Lung (tissue), 12 donors: ENCODE results near the gene PPY. TPM values are rescaled to one million over a fixed set of nuclear protein-coding genes. Genes with fewer than 3 reads are reported as not detected.
A peak's percentile ranks its signal among the peaks of the same experiment; 100 is the strongest.

Source experiments
- ATAC-seq: fragments of 200-7000 bp; cut with Tn5 transposase; one replicate; pipeline ENCODE4 v1.9.1; 2020; ENCODE audit warnings: moderate number of reproducible peaks; ENCODE audit not compliant: insufficient read depth, low FRiP score
- DNase-seq, 3 donors: peaks; one replicate each; pipeline ENCODE4 v3.0.0-alpha.2; 2013 to 2017
- H3K27ac ChIP-seq, 2 donors: one replicate each; pipeline ENCODE4 v1.5.1; 2013; ENCODE audit warnings: mild to moderate bottlenecking in 2 of 2, moderate library complexity in 2 of 2, control low read depth in 1 of 2, inconsistent platforms in 1 of 2, low read depth in 1 of 2, low read length in 1 of 2
- H3K27me3 ChIP-seq, 3 donors: one replicate each; pipeline ENCODE4 v1.5.1; 2013; ENCODE audit warnings: low read length in 2 of 3; ENCODE audit not compliant: control insufficient read depth in 3 of 3, insufficient read depth in 3 of 3
- H3K36me3 ChIP-seq, 4 donors: one replicate each; pipeline ENCODE4 v1.5.1; 2013; ENCODE audit warnings: low read length in 4 of 4, mild to moderate bottlenecking in 1 of 4, moderate library complexity in 1 of 4; ENCODE audit not compliant: control insufficient read depth in 4 of 4, insufficient read depth in 4 of 4
- H3K4me1 ChIP-seq, 5 donors: one replicate each; pipeline ENCODE4 v1.5.1; 2013; ENCODE audit warnings: low read length in 5 of 5, mild to moderate bottlenecking in 2 of 5, moderate library complexity in 1 of 5; ENCODE audit not compliant: control insufficient read depth in 5 of 5, insufficient read depth in 5 of 5
- H3K4me3 ChIP-seq: one replicate; pipeline ENCODE4 v1.5.1; 2013; ENCODE audit warnings: mild to moderate bottlenecking, control low read depth, moderate library complexity
- H3K9ac ChIP-seq, 2 donors: one replicate each; pipeline ENCODE4 v1.5.1; 2013; ENCODE audit warnings: low read length in 2 of 2, control low read depth in 1 of 2; ENCODE audit not compliant: insufficient read depth in 1 of 2
- H3K9me3 ChIP-seq, 4 donors: one replicate each; pipeline ENCODE4 v1.5.1; 2013; ENCODE audit warnings: low read length in 3 of 4, mild to moderate bottlenecking in 1 of 4, moderate library complexity in 1 of 4; ENCODE audit not compliant: control insufficient read depth in 4 of 4, insufficient read depth in 3 of 4
- WGBS, 2 donors: extraction: QIAGEN DNeasy Blood & Tissue Kit; methylation state at CpG; one replicate each; pipeline ENCODE4 v1.1.7; 2013; 5-methylcytosine and 5-hydroxymethylcytosine counted together
- polyA plus RNA-seq, 2 donors: library from polyadenylated mRNA; stranded (reverse); fragments of 200-250 nt; gene quantifications; one replicate each; pipeline ENCODE4 v1.2.1, GENCODE V29; 2013
- total RNA-seq, 2 donors: library from RNA; depleted of rRNA in 1 of 2; stranded (reverse); fragments of >200 nt in 1 of 2; gene quantifications; one replicate each; pipeline ENCODE4 v1.2.1, GENCODE V29; 2014 to 2021
- TF ChIP-seq, protein P1 (sequence below): IDR thresholded peaks from 2 replicates; pipeline ENCODE4 v1.5.1; 2012; ENCODE audit warnings: mild to moderate bottlenecking; ENCODE audit errors: control extremely low read depth, extremely low read depth
- donor health status: control.
- donor health status: control.
- donor health status: Bipolar disorder and iron deficiency.
- donor health status: healthy.
- donor health status: DM: yes; HTN: yes; CAD: no.

Gene PPY
- total and polyA plus RNA-seq, 4 donors: not detected

DNA sequence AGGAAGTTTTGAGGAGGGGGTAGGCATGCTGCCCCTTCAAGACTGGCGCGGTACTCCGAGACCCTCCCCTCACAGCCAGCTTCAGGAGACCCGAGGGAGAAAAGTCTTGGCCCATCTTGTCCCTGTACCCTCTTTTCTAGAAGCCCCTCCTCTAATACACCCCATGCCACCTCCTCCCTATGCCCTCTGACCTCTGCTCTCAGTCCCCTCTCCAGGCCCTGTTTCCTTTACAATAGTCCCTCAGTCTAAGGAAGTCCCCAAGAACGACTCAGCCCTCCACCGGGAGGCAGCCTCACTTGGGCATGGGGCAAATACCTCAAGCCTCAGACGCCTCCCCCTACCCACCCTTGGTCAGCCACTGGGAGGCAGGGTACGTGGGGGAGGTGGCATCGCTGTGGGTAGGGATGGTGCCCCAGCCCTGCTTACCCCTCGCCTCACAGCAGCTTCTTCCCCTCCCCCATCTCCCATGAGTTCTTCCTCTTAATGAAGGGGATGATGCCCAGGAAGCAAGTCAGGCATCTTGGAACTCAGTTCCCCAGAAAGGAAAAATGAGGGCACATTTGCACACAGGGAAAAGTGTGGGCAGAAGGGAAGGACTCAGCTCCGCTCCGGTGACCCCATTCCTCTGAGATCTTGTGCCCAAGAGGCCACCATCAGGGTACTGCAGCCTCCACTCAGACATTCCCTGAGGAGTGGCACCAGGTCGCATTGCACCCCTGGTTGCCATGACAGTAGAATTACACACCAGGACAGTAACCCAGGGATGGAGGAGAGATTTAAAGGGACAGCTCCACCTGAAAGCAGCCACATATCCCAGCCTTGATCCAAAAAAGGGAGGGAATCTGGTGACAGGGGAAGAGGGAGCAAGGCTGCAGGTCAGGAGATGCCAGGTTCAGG is 41.2 kb downstream of the PPY start:
- H3K4me1 ChIP-seq: peaks cover 0 to 20% (median 10%) of the 10 kb centered on the region in 5 donors
- TF ChIP-seq, protein P1, sequence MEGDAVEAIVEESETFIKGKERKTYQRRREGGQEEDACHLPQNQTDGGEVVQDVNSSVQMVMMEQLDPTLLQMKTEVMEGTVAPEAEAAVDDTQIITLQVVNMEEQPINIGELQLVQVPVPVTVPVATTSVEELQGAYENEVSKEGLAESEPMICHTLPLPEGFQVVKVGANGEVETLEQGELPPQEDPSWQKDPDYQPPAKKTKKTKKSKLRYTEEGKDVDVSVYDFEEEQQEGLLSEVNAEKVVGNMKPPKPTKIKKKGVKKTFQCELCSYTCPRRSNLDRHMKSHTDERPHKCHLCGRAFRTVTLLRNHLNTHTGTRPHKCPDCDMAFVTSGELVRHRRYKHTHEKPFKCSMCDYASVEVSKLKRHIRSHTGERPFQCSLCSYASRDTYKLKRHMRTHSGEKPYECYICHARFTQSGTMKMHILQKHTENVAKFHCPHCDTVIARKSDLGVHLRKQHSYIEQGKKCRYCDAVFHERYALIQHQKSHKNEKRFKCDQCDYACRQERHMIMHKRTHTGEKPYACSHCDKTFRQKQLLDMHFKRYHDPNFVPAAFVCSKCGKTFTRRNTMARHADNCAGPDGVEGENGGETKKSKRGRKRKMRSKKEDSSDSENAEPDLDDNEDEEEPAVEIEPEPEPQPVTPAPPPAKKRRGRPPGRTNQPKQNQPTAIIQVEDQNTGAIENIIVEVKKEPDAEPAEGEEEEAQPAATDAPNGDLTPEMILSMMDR: no peak
- H3K27me3 ChIP-seq: peaks cover 0 to 6% (median 5%) of the 10 kb centered on the region in 3 donors
- no peak overlapping the region for H3K27ac ChIP-seq
- H3K4me3 ChIP-seq: no peak overlapping the region
- 34 to 38% methylated on average over 12 to 13 of the region's 13 CpGs for WGBS, 2 donors
- DNase-seq (no peak), ATAC-seq (no peak)
- no peak overlapping the region for H3K9ac ChIP-seq
- no peaks in the 10 kb centered on the region for H3K36me3 ChIP-seq
- H3K9me3 ChIP-seq: no peaks in the 10 kb centered on the region

GRCh38 chr17:43900183-43900857 is 42.0 kb downstream of the PPY start:
- Histone ChIP-seq H3K9me3 (no peaks in the 10 kb centered on the region), H3K27me3 (peaks cover 0 to under 1% (median 0%) of the 10 kb centered on the region in 3 donors), H3K4me1 (peaks cover 0 to 14% (median 6%) of the 10 kb centered on the region in 5 donors), H3K27ac (no peak overlapping the region), H3K9ac (peak overlapping the region in 1 of 2 donors; percentile 49), H3K4me3 (no peak overlapping the region), H3K36me3 (no peaks in the 10 kb centered on the region)
- peak; percentile 91 for ATAC-seq
- TF ChIP-seq, protein P1: no peak
- DNase-seq: peak; percentile 92 to 93 (median 93)
- WGBS, 2 donors: 4 to 5% methylated on average over 29 to 31 of the region's 31 CpGs

DNA sequence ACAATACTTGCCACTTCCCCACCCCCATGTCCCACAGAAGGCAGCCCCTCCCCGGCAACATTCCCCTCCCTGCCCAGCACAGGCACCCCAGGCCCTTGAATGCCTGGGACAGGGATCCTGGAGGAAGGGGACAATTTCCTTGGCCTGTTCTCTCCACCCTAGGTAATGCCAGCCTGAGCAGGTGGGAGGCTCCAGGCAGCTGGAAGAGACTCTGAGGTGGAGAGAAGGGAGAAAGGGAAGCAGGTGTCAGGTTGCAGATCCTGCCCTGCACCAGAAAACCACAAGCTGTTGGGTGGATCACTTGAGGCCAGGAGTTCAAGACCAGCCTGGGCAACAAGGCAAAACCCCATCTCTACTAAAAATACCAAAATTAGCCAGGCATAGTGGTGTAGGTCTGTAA is 43.8 kb downstream of the PPY start:
- H3K36me3 ChIP-seq: no peaks in the 10 kb centered on the region
- H3K4me3 ChIP-seq: no peak overlapping the region
- no peaks in the 10 kb centered on the region for H3K9me3 ChIP-seq
- H3K4me1 ChIP-seq: peaks cover 0 to 14% (median 6%) of the 10 kb centered on the region in 5 donors
- WGBS, 2 donors: 60 to 67% methylated on average over 1 of the region's 1 CpG
- H3K9ac ChIP-seq: no peak overlapping the region
- H3K27ac ChIP-seq: no peak overlapping the region
- H3K27me3 ChIP-seq: no peaks in the 10 kb centered on the region
- no peak for ATAC-seq
- DNase-seq: no peak
- TF ChIP-seq, protein P1: no peak
